Activated CD8-positive, alpha-beta memory T cell treated with anti-CD3 and anti-CD28 coated beads for 48 hours (primary cell): ENCODE measurements around the gene RIT1.

Experiments used
- DNase-seq, 3 experiments: peaks; one replicate each; pipeline ENCODE4 v3.0.0-alpha.2; 2020; ENCODE audit warnings: low read depth in 2 of 3, low spot score in 2 of 3

The RIT1 gene

GRCh38 chr1:155858800-155859233 is 52.3 kb downstream of the RIT1 start:
- peak in 1 of 3 experiments; percentile 16 for DNase-seq

- DNase-seq, result peak; percentile 52 to 72 (median 70)
Observed at GRCh38 chr1:155856975-155857930, 53.9 kb downstream of the RIT1 start, which contains the start of gene GON4L. TSS of gene GON4L (minus strand) at chr1:155857214. CDS start at chr1:155853780, 3,434 bp downstream.

- peak in 1 of 3 experiments; percentile 12 for DNase-seq
Observed at GRCh38 chr1:155856257-155856974, 54.7 kb downstream of the RIT1 start.

GRCh38 chr1:155850345-155850744 is 60.8 kb downstream of the RIT1 start:
- DNase-seq, result no peak

GRCh38 chr1:155847823-155848529 is 63.2 kb downstream of the RIT1 start:
- DNase-seq, result no peak
